Stimulated activated memory B cell treated with anti-CD40 and anti-IgM and Interleukin-4, amounts not matched to agents 10 μg/mL and 1 μg/mL and 100 μg/mL, for 72 hours (primary cell): Measurements from ENCODE around the gene TBC1D17.

ENCODE experiments used
- ATAC-seq: fragments of 150-1000 bp; cut with Tn5 transposase; 2 replicates; pipeline ENCODE4 v1.10.0; 2021
- H3K27ac Mint-ChIP-seq: one replicate; pipeline ENCODE4 v1.8.0; 2022; ENCODE audit warnings: mild to moderate bottlenecking, mixed read lengths
- H3K27me3 Mint-ChIP-seq: one replicate; pipeline ENCODE4 v1.8.0; 2022; ENCODE audit warnings: mixed read lengths
- H3K36me3 Mint-ChIP-seq: one replicate; pipeline ENCODE4 v1.8.0; 2022; ENCODE audit warnings: mixed read lengths
- H3K4me1 Mint-ChIP-seq: one replicate; pipeline ENCODE4 v1.8.0; 2022; ENCODE audit warnings: mixed read lengths
- H3K4me3 Mint-ChIP-seq: one replicate; pipeline ENCODE4 v1.8.0; 2022; ENCODE audit warnings: mild to moderate bottlenecking, moderate library complexity, mixed read lengths
- H3K9me3 Mint-ChIP-seq: one replicate; pipeline ENCODE4 v1.8.0; 2022; ENCODE audit warnings: mixed read lengths

TBC1D17 gene

DNA sequence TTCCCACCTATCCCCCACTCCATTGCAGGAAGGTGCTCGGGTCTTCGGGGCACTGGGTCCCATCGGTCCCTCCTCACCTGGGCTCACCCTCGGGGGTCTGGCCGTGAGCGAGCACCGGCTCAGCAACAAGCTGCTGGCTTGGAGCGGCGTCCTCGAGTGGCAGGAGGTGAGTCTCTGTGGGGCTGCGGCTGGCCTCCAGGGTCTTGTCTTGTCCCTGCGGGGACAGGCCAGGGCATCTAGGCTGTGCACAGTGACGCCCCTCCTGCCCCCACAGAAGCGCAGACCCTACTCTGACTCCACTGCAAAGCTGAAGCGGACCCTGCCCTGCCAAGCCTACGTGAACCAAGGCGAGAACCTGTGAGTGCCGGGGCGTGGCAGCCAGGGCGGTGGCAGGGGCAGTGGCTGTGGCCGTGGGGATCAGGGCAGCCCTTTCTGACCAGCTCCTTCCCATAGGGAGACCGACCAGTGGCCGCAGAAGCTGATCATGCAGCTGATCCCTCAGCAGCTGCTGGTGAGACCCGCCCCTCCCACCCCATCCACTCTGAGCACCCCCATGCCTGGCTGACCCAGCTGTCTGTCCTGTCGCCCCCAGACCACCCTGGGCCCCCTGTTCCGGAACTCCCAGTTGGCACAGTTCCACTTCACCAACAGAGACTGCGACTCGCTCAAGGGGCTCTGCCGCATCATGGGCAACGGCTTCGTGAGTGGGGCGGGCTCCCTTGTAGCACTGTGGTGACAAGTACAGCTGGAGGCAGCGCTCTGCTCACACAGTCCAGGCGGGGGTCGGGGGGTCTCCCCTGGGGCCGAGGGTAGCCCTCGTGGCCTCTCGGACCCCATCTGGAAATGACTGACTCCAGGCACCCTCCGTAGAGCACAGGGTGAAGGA, 22.9 kb upstream of the TBC1D17 start:
- H3K4me3 Mint-ChIP-seq = no peak overlapping the region
- peaks cover 23% of the 10 kb centered on the region for H3K36me3 Mint-ChIP-seq
- peaks cover 47% of the 10 kb centered on the region for H3K4me1 Mint-ChIP-seq
- peak overlapping the region; percentile 51 for H3K27ac Mint-ChIP-seq
- no peaks in the 10 kb centered on the region for H3K27me3 Mint-ChIP-seq
- ATAC-seq = no peak
- no peaks in the 10 kb centered on the region for H3K9me3 Mint-ChIP-seq

GRCh38 chr19:49855277-49855675, 22.2 kb upstream of the TBC1D17 start:
- no peak for ATAC-seq
- Mint-ChIP-seq H3K4me1 (peaks cover 42% of the 10 kb centered on the region), H3K9me3 (no peaks in the 10 kb centered on the region), H3K36me3 (peaks cover 23% of the 10 kb centered on the region), H3K27me3 (no peaks in the 10 kb centered on the region), H3K27ac (no peak overlapping the region), H3K4me3 (no peak overlapping the region)

GRCh38 chr19:49855676-49856573, 21.6 kb upstream of the TBC1D17 start:
- Mint-ChIP-seq H3K4me3 (no peak overlapping the region), H3K27me3 (no peaks in the 10 kb centered on the region), H3K4me1 (peaks cover 40% of the 10 kb centered on the region), H3K27ac (no peak overlapping the region), H3K9me3 (no peaks in the 10 kb centered on the region), H3K36me3 (peaks cover 28% of the 10 kb centered on the region)
- ATAC-seq = no peak

- Mint-ChIP-seq H3K9me3 (no peaks in the 10 kb centered on the region), H3K4me1 (peaks cover 40% of the 10 kb centered on the region), H3K27ac (no peak overlapping the region), H3K27me3 (no peaks in the 10 kb centered on the region), H3K4me3 (no peak overlapping the region), H3K36me3 (peaks cover 35% of the 10 kb centered on the region)
- ATAC-seq = no peak
Observed at GRCh38 chr19:49856574-49857021, 20.9 kb upstream of the TBC1D17 start.

DNA sequence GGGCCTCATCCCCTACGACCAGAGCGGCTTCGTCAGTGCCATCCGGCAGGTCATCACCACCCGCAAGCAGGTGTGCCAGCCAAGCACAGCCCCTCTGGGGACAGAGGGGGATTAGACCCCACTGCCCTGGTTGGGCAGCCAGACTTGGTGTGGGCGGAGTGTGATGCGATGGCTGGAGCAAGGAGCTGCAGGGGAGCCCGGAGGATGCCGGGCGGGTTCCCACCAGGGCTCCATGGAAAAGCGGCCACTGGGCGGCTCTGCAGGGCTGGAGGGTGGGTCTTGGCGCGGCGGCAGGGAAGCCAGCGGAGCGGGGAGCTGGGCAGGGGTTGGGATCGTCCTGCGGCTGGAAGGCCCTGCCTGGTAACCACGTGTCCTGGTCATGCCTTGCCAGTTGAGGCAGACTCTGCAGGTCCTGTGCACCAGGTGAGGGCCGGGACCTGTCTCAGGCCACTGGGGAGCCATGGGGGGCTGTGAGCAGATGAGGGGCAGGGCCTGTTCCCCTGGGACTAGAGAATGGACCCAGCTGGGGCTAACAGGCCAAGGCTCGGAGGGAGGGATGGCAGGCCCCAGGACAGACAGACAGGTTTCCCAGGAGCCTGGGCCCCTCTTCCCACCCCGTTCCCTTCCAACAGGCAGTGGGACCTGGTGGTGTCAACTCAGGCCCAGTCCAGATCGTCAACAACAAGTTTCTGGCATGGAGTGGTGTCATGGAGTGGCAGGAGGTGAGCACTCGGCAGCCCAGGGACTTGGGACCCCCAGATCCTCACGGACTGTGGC, 20.3 kb upstream of the TBC1D17 start:
- Mint-ChIP-seq H3K27ac (no peak overlapping the region), H3K4me1 (peaks cover 35% of the 10 kb centered on the region), H3K9me3 (no peaks in the 10 kb centered on the region), H3K36me3 (peaks cover 39% of the 10 kb centered on the region), H3K27me3 (no peaks in the 10 kb centered on the region), H3K4me3 (no peak overlapping the region)
- no peak for ATAC-seq

GRCh38 chr19:49857838-49858087, 19.7 kb upstream of the TBC1D17 start:
- Mint-ChIP-seq H3K36me3 (peaks cover 42% of the 10 kb centered on the region), H3K4me1 (peaks cover 30% of the 10 kb centered on the region), H3K27ac (no peak overlapping the region), H3K9me3 (no peaks in the 10 kb centered on the region), H3K4me3 (no peak overlapping the region), H3K27me3 (no peaks in the 10 kb centered on the region)
- ATAC-seq = no peak

DNA sequence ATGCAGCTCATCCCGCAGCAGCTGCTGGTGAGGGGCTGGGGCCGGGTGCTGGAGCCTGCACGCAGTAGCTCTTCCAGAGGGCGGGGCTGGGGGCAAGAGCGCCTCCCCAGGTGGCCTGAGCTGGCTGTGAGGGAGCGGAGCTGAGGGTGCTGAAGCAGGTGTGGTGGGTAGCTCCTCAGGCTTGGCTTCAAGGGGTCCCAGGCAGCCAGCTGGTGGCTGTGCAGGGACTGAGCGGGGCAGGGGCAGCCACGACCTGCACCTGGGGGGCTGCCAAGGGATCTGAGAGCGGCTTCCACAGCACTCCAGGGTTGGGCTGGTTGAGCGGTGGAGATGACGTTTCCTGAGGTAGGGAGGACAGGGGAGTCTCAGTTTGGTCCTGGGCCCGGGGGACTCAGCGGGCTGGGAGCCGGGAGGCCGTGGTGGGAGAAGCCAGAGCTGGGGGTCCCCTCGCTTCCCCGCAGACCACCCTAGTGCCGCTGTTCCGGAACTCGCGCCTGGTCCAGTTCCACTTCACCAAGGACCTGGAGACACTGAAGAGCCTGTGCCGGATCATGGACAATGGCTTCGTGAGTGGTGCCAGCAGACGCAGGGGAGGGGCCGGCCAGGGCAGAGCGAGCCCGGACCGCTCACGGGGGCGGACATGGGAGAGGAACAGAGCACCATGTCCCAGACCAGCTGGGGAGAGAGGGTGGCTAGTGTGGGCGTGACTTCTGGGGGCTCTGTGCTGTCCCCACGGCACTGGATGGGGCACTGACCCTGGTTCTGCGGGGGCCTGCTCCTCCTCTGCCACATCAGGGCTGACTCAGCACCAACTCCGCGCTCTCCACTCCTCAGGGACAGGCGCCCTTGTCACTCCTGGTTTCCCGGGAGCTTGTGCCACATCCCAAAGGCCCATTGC, 19.2 kb upstream of the TBC1D17 start:
- no peaks in the 10 kb centered on the region for H3K9me3 Mint-ChIP-seq
- H3K4me1 Mint-ChIP-seq = peaks cover 28% of the 10 kb centered on the region
- no peak overlapping the region for H3K27ac Mint-ChIP-seq
- no peaks in the 10 kb centered on the region for H3K27me3 Mint-ChIP-seq
- ATAC-seq = no peak
- H3K4me3 Mint-ChIP-seq = no peak overlapping the region
- H3K36me3 Mint-ChIP-seq = peaks cover 47% of the 10 kb centered on the region

GRCh38 chr19:49859682-49860335, 17.7 kb upstream of the TBC1D17 start:
- Mint-ChIP-seq H3K27ac (no peak overlapping the region), H3K36me3 (peaks cover 61% of the 10 kb centered on the region), H3K27me3 (no peaks in the 10 kb centered on the region), H3K4me1 (peaks cover 32% of the 10 kb centered on the region), H3K4me3 (no peak overlapping the region), H3K9me3 (no peaks in the 10 kb centered on the region)
- ATAC-seq = no peak

DNA sequence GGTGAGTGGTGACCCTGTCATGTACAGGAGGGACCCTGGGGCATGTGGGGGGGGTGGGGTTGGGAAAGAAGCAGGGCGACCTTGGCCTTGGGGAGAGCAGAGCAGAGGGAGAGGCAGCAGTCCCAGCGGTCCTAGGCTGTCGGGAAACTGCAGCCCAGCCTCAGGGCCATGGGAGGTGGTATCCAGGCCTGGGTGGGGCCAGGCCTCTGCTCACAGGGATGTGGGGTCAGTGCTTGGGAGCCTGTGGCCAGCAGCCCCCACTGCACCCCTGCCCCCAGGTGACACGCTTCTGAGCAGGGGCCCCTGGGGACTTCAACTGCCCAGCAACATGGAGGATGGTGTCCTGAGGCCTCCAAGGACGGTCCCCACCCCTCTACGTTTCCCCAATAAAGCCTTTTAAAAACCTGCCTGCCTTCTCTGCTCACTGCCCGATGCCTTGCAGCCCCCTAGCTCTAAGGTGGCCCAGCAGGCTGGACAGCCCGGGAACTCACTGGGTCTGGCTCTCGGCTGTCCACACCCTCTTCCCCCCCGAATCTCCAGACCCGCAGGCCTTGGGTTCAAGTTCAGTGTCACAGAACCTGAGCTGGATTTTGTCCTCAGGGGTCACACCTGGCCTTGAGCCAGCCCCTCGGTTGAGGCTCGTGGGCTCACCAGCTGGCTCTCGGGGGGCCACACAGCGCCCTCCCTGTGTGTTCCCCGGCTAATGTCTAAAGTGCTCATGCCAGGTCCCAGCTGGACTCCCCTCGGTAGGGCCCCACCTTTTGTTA, 17.0 kb upstream of the TBC1D17 start:
- peaks cover 31% of the 10 kb centered on the region for H3K4me1 Mint-ChIP-seq
- H3K36me3 Mint-ChIP-seq = peaks cover 60% of the 10 kb centered on the region
- H3K4me3 Mint-ChIP-seq = no peak overlapping the region
- H3K27ac Mint-ChIP-seq = no peak overlapping the region
- H3K9me3 Mint-ChIP-seq = no peaks in the 10 kb centered on the region
- no peak for ATAC-seq
- H3K27me3 Mint-ChIP-seq = no peaks in the 10 kb centered on the region

DNA sequence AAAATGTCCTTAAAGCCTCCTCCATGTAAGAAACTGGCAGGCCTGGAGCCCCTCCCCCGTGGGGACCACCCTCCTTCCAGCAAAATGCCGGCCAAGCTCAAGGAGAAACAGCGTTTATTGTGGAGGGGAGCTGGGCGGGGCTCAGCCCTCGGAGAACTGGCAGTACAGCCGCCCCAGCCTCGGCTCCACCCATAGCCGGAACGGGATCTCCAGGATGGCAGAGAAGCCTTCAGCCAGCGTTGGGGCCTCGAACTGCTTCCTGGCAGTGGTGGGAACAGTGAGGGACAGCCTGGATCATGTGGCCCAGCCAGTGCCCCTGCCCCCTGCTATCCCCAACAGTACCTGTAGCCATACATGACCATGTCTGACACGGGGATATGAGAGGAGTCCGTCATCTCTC, 16.4 kb upstream of the TBC1D17 start:
- Mint-ChIP-seq H3K4me1 (peaks cover 32% of the 10 kb centered on the region), H3K27ac (no peak overlapping the region), H3K27me3 (no peaks in the 10 kb centered on the region), H3K9me3 (no peaks in the 10 kb centered on the region), H3K36me3 (peaks cover 61% of the 10 kb centered on the region), H3K4me3 (no peak overlapping the region)
- ATAC-seq = no peak

- Mint-ChIP-seq H3K27me3 (no peaks in the 10 kb centered on the region), H3K36me3 (peaks cover 68% of the 10 kb centered on the region), H3K4me3 (no peak overlapping the region), H3K27ac (no peak overlapping the region), H3K4me1 (peaks cover 36% of the 10 kb centered on the region), H3K9me3 (no peaks in the 10 kb centered on the region)
- ATAC-seq = peak; percentile 24
Observed at GRCh38 chr19:49861541-49862378, 15.7 kb upstream of the TBC1D17 start.

GRCh38 chr19:49862391-49863253, 14.9 kb upstream of the TBC1D17 start:
- no peaks in the 10 kb centered on the region for H3K9me3 Mint-ChIP-seq
- no peak overlapping the region for H3K4me3 Mint-ChIP-seq
- H3K36me3 Mint-ChIP-seq = peaks cover 70% of the 10 kb centered on the region
- no peaks in the 10 kb centered on the region for H3K27me3 Mint-ChIP-seq
- peaks cover 43% of the 10 kb centered on the region for H3K4me1 Mint-ChIP-seq
- H3K27ac Mint-ChIP-seq = no peak overlapping the region
- ATAC-seq = no peak
